Fibroblast of lung (primary cell): ENCODE measurements around the gene MS4A15.

Source experiments
- EZH2 ChIP-seq: IDR thresholded peaks from 2 replicates; pipeline ENCODE4 v1.5.1; 2012; ENCODE audit warnings: low read length, control low read depth, mild to moderate bottlenecking; ENCODE audit errors: missing control alignments
- TF ChIP-seq, protein P1 (sequence below), 2 donors: IDR thresholded peaks in 1 of 2; conservative IDR thresholded peaks in 1 of 2; 1 replicate in 1 of 2; 2 replicates in 1 of 2; pipeline ENCODE4 v1.5.1; 2011 to 2012; ENCODE audit warnings: low read length in 2 of 2, control low read depth in 1 of 2, inconsistent platforms in 1 of 2, low read depth in 1 of 2, mild to moderate bottlenecking in 1 of 2

- TF ChIP-seq, protein P1, sequence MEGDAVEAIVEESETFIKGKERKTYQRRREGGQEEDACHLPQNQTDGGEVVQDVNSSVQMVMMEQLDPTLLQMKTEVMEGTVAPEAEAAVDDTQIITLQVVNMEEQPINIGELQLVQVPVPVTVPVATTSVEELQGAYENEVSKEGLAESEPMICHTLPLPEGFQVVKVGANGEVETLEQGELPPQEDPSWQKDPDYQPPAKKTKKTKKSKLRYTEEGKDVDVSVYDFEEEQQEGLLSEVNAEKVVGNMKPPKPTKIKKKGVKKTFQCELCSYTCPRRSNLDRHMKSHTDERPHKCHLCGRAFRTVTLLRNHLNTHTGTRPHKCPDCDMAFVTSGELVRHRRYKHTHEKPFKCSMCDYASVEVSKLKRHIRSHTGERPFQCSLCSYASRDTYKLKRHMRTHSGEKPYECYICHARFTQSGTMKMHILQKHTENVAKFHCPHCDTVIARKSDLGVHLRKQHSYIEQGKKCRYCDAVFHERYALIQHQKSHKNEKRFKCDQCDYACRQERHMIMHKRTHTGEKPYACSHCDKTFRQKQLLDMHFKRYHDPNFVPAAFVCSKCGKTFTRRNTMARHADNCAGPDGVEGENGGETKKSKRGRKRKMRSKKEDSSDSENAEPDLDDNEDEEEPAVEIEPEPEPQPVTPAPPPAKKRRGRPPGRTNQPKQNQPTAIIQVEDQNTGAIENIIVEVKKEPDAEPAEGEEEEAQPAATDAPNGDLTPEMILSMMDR (conservative IDR thresholded peaks at IDR 0.05 in 1 of 2, IDR thresholded peaks at IDR 0.05 in 1 of 2; ENCODE audit: low read depth in 1 of 2, low read length in 2 of 2): no peak
- TF ChIP-seq EZH2: no peak
These were observed 69.1 kb downstream of the MS4A15 start for GRCh38 chr11:60825790-60826189.
